ENCODE results near the gene TMIE.

The TMIE gene

DNA sequence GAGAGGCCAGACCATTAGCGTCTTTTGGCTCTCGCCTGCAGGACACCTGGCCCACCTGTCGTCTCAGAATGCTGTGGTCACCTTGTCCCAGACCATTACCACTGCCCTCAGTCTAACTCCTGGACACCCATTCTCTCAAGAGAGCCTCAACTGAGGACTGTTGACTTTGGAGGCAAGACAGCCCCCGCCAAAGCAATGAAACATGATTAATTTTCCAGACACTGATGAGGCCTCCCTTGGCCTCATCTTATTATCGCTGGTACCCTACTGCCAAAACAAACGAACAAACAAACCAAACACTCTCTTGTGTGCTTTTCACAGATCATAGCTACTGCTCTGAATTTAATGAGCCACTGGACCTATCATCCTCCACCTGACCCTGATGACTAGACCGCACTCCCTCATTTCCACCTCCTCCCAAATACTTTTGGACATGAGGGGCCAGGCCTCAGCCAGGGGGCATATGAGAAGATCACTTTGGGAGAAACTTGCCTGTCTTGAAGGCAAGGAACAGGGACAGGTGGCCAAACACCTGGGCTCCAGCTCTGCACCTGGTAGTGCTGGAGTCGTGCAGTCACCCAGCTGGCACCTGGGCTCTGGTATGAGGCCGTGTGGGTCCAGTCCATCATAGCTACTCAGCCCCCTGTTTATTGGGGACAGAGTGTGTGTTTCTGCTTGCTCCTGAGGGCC, 35.3 kb upstream of the TMIE start:
- H3K4me3 ChIP-seq (ENCODE audit: low read length) = no peak overlapping the region
- no peak for TF ChIP-seq CTCF (IDR thresholded peaks at IDR 0.05; ENCODE audit: insufficient read depth, low read depth, low read length, missing control alignments)
- DNase-seq (ENCODE audit: low read depth) = no peak

DNA sequence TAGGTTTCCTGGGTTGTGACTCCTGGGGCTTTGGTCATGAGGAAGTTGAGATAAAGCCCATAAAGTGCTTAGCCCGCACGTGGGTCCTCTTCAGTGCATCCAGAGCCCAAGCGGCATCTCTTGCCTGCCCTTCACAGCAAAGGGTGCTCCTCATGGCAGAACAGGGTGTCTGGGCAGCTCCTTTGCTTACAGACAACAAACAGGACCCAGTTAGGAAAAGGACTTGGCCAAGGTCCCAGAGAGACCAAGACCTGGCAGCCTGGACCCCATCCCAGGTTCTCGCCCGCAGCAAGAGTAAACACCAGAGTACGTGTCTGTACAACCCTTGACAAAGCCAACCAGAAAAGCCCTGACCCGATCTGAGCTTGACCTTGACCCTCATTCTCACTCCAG, 34.7 kb upstream of the TMIE start:
- TF ChIP-seq CTCF (IDR thresholded peaks at IDR 0.05; ENCODE audit: insufficient read depth, low read depth, low read length, missing control alignments) = no peak
- H3K4me3 ChIP-seq (ENCODE audit: low read length) = no peak overlapping the region
- DNase-seq (ENCODE audit: low read depth) = no peak

GRCh38 chr3:46667061-46667621, 34.1 kb upstream of the TMIE start:
- no peak for DNase-seq (ENCODE audit: low read depth)
- H3K4me3 ChIP-seq (ENCODE audit: low read length) = no peak overlapping the region
- TF ChIP-seq CTCF (IDR thresholded peaks at IDR 0.05; ENCODE audit: insufficient read depth, low read depth, low read length, missing control alignments) = no peak

GRCh38 chr3:46667657-46668056, 33.5 kb upstream of the TMIE start:
- no peak for DNase-seq (ENCODE audit: low read depth)
- H3K4me3 ChIP-seq (ENCODE audit: low read length) = no peak overlapping the region
- TF ChIP-seq CTCF (IDR thresholded peaks at IDR 0.05; ENCODE audit: insufficient read depth, low read depth, low read length, missing control alignments) = no peak

DNA sequence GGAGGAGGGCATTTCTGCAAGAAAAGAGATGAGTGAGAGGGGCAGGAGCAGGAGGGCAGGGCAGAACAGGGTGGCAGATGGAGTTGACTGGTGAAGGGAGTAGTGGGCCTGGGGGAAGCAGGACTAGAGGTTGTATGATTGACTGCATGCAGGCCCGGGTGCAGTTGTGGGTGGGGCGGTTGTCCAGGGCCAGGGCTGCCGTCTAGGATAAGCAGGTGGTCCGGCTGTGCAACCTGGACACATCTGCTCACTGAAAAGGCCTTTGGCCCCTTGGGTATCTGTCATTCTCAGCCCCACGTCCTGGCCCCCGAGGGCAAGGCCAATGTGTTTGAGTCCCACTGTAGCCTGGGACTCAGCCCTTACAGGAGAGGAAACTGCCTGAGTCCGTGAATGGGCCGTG, 33.1 kb upstream of the TMIE start:
- no peak for TF ChIP-seq CTCF (IDR thresholded peaks at IDR 0.05; ENCODE audit: insufficient read depth, low read depth, low read length, missing control alignments)
- no peak for DNase-seq (ENCODE audit: low read depth)
- H3K4me3 ChIP-seq (ENCODE audit: low read length) = no peak overlapping the region

DNA sequence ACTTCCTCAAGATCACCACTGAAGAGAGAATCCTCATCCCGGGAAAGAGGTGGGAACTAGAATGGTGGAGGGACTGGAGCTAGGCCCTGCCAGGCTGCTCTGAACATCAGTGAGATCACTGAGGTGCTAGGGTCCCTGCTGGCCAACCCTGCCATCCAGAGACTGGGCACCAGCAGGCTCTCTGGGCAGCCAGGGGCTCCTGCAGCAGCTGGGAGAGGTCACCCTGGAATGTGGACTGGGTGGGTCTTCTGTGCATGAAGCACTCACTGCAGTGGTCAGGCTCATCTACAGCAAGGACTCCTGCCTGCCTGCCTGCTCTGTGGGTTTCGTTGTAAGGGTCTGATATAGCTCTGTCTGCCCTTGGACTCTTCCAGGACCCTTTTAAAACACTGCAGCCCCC, 32.6 kb upstream of the TMIE start:
- TF ChIP-seq CTCF (IDR thresholded peaks at IDR 0.05; ENCODE audit: insufficient read depth, low read depth, low read length, missing control alignments) = no peak
- H3K4me3 ChIP-seq (ENCODE audit: low read length) = no peak overlapping the region
- no peak for DNase-seq (ENCODE audit: low read depth)

Measured in epithelial cell of esophagus (primary cell).